Sigmoid colon (tissue), 4 donors: ENCODE results near the gene SLCO2A1.

ENCODE experiments used
- POLR2A ChIP-seq, 2 donors: fragments of 450-650 bp; IDR thresholded peaks; one replicate each; pipeline ENCODE4 v1.6.1; 2016; ENCODE audit warnings: antibody characterized with exemption in 2 of 2, mild to moderate bottlenecking in 2 of 2, moderate library complexity in 2 of 2
- POLR2AphosphoS5 ChIP-seq, 4 donors: sonication (generic); formaldehyde crosslinking; IDR thresholded peaks; one replicate each; pipeline ENCODE4 v1.6.1; 2017; ENCODE audit warnings: antibody characterized with exemption in 4 of 4
- TF ChIP-seq, protein P1 (sequence below), 4 experiments: fragments of 450-650 bp in 3 of 4; fragments of 200-600 bp in 1 of 4; IDR thresholded peaks; one replicate each; pipeline ENCODE4 v1.5.1; 2016 to 2019; ENCODE audit warnings: antibody characterized with exemption in 4 of 4, mild to moderate bottlenecking in 3 of 4, moderate library complexity in 2 of 4

DNA sequence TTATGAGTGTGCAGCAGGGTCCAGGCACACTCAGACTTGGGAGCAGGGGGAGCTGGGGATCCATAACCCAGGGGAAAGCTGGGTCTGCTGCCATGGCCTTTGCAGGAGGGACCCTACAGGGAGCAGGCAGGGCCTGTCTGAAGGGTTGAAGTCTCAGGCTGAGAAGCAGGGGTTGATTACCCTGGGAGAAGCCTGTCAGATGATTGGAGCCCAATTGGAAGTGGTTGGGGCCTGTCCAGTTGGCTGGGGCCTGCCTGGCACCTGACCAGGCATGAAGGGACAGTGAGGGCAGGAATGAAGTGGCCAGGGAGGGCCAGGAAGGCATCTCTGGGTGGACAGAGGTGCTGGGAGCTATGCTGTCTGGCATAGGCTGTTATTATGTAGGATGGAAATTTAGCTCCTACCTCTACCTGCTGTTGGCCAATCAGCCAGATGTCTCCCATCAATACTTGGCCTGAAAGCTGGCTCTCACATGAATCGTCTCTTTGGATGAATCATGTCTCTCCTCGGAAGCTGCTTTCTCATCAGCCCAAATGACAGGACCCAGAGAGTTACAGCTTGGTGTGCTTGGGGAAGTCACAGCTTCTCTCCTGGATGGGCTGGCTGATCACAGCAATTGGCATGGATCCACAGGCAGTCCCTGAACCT, 27.4 kb upstream of the SLCO2A1 start:
- TF ChIP-seq POLR2A (IDR thresholded peaks at IDR 0.05), result no peak
- TF ChIP-seq, protein P1, sequence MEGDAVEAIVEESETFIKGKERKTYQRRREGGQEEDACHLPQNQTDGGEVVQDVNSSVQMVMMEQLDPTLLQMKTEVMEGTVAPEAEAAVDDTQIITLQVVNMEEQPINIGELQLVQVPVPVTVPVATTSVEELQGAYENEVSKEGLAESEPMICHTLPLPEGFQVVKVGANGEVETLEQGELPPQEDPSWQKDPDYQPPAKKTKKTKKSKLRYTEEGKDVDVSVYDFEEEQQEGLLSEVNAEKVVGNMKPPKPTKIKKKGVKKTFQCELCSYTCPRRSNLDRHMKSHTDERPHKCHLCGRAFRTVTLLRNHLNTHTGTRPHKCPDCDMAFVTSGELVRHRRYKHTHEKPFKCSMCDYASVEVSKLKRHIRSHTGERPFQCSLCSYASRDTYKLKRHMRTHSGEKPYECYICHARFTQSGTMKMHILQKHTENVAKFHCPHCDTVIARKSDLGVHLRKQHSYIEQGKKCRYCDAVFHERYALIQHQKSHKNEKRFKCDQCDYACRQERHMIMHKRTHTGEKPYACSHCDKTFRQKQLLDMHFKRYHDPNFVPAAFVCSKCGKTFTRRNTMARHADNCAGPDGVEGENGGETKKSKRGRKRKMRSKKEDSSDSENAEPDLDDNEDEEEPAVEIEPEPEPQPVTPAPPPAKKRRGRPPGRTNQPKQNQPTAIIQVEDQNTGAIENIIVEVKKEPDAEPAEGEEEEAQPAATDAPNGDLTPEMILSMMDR (IDR thresholded peaks at IDR 0.05), result no peak
- no peak for TF ChIP-seq POLR2AphosphoS5 (IDR thresholded peaks at IDR 0.05)
